T1000 (cell line): ENCODE data around the gene CELF4.

Experiments
- DNase-seq: peaks from one replicate; lab custom pipeline; 2025; ENCODE audit warnings: mixed read lengths; lab: John Stamatoyannopoulos, UW

CELF4 gene

DNA sequence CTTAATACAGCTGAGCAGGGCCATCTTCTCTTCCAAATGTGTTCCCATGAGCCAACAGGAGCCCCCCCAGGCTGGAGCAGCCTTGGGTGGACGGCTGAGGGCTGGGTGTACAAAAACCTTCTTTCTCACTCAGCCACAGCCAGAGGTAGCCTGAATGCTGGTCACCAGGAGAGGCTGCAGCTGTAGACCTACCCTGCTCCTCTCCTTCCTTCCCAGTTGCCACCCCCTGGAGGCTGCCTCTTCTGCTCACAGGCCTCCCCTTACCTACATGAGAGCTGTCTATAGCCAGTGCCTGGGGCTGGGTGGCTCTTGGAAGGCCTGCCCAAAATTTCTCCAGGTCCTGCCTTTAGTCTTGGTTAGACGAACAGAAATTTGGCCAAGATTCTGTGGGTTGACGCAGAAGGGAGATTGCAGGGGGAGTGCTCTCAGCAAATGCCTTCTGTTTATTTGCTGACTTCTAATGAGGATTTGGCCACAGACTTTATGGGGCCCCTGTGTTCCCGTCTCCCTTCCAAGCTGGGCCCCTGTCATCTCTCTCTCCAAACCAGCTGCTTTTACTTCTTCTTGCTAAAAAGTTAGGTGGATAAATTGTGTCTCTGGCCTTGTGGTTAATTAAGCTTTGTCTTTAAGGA is 18.3 kb downstream of the CELF4 start:
- no peak for DNase-seq

DNA sequence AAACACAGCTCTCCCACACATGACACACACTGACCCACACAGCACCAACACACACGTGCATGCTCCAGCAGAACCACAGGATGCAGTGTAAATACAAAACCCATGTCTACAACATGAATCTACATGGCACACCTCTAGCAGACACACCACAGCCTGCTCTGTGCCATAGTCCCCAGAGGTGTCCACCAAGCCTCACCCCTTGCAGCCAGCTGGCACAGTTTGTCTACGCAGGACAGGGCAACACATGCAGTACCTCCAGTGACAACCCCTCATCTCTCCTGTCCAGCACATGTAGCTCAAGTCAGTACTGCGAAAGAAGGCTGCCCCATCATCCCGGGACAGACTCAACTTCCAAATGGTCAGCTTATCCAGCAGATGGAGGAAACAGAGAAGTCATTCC is 18.9 kb downstream of the CELF4 start:
- no peak for DNase-seq

DNA sequence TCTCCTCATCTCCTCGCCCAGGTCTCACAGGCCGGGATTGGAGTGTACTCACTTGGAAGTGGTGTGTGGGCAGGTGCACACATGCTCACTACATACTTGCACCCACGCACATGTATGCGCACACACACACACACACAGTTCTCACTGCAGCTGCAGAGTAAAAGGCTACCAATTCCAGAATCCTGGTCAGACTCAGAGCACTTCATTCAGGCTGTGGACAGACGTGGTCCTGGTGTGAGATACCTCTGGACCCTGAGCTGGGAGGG is 19.4 kb downstream of the CELF4 start:
- no peak for DNase-seq

DNA sequence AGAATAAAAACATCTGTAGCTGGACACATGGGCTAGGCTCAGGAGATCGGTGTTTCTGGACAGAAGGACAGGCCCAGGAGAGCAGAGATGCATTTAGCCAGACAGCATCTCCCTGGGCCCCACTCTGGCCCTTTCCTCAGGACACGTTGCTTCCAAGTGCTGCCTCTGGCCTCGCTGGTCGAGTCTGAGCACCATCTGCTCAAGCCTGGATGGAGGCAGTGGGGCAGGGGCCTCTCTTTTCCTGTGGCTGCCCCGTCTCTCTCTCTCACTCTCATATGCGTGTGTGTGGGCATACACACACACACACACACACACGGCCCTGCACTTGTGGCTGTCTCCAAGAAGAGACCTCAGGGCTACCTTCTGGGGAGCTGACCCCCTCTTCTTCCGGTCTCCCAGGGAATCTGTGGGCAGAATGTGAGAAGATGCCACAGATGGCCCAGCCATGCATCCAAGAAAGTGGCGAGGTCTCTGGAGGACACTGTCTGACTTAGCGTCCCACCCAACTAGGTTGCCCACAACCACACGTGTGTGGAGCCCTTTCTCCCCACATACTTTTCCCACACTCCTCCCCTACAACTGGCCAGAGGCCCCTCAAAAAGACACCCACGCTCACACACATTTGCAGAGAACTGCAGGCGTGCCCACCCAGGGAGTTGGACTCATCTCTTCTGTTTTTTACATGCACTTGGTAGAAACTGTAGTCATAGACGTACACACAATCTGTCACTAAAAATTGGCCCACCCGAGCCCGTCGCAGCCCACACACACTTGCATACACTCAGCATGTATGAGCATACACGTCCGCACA is 19.9 kb downstream of the CELF4 start:
- DNase-seq: no peak

DNA sequence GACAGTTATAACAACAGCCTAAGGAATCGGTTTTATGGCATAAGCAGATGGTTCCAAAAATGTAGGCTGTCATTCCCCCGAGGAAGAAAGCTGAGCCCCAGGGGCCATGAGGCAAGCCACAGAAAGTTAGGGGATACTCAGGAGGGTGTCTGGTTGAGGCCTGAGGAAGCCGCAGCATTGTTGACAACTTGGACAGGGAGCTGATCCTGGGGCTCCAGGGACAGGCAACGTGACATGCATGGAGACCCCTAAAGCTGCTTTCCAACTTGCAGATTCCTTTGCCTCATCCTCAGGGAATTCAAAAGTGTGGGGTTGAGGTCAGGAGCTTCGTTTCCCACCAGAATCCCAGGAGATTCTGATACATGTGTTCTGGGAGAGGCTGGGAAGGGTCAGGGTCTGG is 20.9 kb downstream of the CELF4 start:
- DNase-seq: no peak

DNA sequence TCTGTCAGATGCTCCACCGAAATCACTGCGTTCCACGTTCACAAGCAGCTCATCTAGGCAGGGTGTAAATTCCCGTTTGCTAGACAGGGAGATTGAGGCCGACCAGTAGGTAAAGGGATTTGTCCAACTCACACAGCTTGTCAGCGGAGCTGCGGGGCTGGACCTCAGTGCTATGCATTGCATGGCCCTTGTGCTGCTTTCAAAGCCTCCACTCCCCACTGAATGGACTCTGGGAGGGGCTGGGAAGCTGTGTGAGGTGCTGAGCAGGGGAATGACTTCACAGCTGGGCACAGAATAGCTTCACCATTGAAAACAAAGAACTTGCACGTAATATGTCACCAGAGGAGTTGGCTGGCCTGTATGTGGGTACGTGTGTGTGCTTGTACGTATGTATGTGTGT is 21.4 kb downstream of the CELF4 start:
- DNase-seq: no peak

DNA sequence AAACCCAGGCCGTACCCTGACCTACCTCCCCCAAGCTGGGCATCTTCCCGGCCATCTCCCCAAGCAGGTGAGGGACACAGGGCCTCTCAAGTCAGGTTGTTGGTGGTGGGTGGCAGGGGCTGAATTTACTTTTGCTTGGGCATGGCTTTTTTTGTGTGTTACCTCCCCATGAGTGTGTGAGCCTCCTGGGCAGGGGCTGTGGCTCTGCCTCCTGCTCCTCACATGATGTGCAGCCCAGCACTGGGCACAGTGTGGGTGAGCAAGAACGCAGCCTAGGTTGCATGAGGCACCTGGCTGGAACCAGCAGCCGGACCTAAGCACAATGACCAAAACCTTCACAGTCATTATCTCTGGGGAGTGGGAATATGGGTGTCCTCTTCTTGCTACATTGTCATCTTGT is 22.3 kb downstream of the CELF4 start:
- DNase-seq: no peak

DNA sequence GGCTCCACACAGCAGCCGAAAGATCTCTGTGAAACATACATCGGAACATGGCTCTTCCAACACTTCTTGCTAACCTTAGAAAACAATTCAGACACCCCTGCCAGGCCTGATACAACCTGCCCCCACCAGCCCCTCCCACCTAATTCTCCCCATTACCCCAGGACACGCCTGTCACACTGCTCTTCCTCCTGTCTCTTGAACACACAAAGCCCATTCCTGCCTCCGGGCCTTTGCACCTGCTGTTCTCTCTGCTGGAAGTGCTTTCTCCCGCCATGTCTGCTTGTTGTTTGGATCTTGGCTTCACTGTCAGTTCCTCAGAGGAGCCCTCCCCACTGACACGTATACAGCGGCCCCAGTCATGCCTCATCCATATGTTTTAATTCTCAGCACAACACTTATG is 24.1 kb downstream of the CELF4 start:
- no peak for DNase-seq

DNA sequence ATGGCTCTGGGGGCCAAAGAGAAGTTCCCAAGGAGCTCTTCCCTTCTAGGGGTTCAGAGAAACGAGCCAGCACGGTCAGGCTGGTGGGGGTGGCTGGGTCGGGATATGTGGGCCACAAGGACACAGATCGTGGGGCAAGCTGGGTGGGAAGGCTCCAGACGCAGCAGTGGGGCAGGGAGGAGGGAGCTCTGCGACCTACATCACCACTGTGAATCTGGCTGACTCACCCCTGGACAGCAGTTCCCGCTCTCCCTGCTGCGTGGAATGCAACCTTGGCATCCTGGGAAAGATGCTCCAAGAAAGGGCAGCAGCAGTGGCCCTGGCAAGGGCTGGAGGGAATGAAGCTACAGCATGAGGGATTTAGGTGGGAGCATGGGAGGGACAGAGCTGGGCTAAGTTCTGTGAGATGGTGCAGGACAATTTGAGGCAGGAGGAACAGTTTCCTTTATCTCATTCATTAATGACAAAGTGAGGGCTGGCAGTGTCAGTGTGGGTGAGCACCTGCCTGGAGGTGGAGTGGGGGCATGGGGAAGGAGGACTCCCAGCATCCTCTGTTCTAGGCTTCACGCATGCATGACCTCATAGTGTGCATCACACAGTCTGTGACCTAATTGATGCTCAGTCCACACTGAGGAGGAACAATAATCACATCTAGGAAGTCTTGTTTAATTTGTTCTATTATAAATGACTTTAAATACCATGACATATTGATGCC is 25.0 kb downstream of the CELF4 start:
- DNase-seq: no peak

DNA sequence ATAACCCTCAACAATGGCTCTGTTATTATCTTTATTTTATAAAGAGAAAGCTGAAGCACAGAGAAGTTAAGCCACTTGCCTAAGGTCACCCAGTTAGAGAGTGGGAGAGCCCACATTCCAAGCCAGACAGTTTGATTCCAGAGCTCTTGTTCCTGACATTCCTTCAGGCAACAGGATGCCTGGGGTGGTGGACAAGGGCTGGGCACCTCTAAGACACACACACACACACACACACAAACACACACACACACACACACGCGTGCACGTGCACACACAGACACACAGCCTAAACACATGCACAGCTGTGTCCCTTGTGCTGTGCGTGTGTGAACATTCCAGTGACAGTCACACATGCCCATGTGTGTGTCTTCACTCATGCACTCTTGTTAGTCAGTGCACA is 26.4 kb downstream of the CELF4 start:
- no peak for DNase-seq

DNA sequence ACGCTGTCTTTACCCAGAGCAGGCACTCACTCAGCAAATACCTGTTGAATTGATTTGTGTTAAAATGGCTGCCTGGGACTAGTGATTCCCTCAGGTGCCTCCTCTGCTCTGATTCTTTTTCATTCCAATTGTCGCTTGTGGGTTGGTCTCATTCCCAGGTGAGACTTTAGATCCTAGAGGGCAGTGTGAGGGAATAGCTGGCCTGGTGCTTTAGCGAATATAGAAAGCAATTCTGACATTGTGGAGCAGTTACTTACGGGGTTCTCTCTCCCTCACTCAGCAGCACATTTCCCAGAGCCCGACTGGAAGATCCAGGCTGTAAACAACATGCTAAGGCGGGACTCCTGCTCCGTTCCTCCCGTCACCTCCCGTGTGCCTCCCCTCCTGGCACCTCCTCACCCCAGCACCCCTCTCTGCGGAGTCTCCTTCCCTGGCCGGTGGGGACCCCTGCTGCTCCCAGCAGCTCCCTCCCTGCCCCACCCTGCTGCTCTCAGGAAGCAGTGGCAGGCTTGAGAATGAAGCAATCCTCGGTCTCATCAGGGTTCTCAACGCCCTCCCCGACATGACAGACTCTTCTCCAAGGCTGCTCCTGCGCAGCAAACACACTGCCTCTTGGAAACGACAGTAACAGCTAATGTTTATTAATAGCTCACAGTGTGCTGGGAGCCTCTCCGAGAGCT is 26.9 kb downstream of the CELF4 start:
- no peak for DNase-seq

DNA sequence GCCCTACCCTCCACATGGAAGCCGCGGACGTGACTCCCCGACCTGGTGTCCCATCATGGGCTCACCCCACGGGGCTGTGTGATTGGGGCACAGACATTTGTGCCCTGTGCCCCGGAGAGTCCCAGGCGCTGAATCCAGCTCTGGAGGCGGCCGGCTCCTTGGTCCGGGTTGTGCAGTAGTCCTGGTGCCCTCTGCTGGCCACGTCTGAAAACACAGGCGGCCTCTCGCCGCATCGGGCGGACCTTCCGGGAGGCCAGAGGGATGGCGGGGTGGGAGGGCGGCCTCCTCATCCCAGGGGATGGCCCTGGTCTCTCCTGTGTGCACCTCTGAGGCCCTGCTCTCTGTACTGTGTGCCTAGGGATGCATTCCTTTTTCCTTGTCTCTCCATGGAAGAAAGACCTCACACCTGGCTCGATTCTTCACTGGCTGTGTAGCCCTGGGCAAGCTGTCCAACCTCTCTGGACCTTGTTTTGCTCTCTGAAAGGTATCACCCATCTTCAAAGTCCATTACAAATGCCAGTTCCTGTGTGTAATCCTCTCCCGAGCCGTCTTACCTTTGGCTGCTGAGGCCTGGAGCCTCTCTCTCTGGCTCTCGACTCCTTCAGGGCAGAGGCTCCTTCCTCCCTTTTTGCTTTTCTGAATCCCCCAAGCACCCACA is 27.6 kb downstream of the CELF4 start:
- DNase-seq: no peak

DNA sequence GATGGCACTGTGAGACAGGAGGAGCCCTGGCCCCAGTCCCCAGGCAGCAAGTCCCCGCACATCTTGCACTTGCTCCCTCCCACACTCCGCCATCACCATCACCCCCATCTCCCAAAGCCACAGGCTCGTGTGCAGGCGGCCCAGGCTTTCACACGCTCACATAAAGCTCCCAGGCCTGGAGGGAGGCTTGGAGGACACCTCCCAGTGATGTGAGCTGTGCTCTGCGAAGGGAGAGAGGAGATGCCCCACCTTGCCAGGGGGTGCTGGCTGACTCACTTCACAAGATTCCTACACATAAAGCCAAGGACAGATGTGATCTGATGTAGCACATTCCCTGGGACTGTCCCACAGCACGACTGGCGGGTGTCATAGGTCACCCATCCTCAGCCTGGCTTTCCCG is 28.9 kb downstream of the CELF4 start:
- no peak for DNase-seq

DNA sequence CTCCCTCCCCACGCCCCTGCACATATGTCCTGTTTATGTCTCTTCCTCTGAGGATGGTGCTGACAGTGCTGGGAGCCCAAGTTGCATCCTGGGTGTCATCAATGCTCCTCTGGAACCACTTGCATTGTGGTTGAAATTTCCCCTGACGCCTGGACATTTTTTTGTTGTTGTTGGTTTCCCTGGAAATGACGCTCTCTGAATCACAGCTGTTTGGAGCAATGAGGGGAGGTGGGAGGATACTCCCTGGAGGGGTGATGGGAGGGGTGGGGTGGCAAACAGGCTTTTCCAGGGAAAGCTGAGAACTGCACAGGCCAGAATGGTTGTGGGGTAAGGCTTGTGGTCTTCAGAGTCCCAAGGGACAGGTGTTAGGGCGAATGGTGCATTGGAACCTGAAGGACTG is 29.6 kb downstream of the CELF4 start:
- DNase-seq: no peak

DNA sequence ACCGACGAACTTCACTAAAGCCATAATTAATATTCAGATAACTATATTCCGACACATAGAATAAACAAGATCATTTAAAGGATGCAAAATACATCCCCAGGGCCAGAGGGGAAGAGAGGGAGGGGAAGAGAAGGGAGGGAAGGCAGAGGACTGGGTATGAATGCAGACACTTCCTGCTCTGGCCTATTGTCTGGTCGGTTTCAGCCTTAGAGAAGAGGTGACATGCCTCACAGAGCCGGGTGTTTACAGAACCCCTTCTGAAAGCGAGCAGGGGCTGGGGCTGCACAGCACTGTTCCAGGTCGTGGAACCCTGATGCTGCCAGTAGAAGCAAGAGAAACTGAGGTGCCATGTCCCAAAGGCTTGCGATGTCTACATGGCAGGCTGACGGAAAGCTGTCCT is 31.0 kb downstream of the CELF4 start:
- no peak for DNase-seq

DNA sequence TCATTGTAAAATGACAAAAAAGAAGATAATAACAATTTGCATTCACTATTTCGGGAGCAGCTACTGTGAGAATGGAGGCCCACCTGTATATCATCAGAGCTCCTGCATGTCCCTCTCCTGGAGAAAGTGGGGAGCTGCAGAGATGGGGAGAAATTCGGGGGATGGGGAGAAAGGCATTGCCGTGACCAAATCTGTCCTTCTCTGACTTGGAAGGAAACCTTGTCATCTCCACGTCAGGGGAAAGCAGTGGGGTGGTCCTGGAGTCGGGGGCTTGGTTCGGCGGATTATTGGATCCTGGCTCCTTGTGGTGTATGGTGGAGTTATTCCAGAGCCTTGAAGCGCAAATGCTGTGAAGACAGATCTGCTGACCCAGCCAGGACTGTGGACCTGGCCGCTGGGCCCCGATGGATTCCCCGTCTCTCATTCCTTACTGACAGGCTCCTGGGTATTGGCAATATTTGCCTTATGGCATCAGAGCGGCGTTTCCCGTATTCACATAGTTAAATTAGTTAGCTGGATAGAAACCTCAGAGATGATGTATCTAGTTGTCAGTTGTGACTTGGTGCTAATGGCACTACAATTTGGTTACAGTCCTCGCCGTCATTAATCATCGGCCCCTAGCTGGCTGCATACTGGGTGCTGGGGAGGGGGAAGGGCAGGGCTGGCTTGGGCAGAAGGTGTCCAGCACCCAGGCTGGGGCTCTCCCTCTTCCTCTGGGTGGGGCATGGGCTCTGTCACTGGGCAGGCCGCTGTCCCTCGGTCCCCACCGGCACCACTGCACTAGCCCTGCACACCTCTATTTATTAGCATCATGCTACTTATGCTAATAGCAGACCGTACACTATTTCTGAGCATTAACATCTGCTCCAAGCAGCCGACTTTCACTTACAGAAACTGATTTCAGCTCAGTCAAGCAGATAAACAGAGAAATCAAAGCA is 31.7 kb downstream of the CELF4 start:
- no peak for DNase-seq

DNA sequence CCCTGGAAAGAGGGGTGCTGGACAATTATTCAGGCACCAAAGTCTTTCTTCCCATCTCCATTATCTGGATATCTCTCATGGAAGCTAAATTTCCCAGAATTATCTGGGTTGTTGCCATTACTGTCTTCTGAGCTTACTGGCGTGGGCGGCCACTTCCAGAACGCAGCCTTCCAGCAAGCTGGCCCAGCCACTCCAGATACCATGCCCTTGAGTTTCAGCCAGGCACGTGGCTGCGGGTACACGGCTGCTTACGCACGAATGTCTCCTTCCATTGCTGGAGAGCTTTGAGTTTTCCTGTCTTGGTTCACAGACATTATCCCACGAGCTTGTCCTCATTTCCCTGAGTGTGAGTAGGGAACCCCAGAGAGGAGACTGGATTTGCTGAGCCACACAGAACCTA is 32.7 kb downstream of the CELF4 start:
- DNase-seq: no peak

DNA sequence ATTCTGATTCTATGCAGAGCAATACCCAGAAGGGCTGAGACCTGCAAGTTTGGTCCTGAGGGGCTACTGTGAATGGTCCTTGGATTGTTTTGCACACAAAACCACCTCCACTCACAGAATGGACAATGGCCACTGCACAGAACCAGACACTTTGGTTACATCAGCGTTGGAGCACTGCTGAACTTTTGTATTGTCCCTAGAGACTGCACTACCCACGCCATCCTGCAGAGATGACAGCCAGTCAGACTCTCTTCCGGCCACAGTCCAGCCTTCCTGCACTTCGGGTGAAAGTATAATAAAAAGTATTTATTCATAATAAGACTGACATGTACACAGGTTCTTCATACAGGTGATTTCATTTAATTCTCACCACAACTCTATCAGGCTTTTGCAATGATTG is 35.7 kb downstream of the CELF4 start:
- no peak for DNase-seq

DNA sequence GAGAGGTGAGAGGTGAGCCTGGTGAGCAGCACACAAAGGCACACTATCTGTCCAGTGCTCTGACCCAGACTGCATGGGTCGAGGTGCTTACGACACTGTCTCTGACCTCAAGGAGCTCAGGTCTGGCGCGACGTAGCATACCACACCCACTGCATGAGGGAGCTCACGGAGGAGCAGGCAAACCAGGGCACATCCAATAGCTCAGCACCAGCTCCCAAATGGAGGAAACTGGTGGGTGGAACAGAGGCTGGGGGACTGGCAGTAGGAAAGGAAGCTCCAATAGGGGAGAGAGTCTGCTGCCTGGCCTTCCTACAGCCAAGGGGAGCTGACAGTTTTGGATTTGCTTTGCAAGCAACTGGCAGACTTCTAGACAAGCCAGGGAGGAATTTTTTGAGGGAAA is 36.3 kb downstream of the CELF4 start:
- DNase-seq: no peak

DNA sequence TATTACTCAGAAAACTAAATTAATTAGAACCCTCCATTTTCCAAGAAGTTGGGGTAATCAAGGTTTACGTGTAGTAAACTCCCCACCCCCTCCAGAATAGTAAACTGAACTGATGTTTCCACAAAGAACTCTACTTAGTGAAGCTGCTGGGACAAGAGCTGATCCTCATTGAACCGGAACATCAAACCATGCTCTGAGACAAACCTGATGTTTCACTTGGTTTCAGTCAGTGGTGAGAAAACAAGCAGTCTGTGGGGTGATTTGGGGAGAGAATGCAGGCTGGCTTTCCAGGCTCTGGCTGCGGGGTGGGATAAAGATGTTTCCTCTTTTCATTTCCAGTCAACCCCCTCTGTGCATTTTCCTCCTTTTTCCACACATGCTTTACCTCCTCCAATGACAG is 38.2 kb downstream of the CELF4 start:
- no peak for DNase-seq

DNA sequence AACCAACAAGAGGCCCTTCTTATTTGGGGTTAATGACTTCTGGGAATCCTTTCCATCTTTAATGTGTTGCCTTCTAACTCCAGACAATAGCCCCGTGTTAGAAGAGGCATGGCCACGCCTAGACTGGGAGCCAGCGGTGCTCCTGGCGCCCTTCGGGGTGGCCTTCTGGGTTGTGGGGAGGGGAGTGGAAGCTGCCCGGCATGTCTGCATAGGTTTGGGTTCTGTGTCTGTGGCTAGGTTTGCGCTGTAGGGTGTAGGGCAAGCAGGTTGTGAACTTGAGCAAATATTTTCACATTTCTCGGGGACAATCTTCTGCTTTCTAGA is 40.4 kb downstream of the CELF4 start:
- no peak for DNase-seq
